ENCODE measurements around the gene CDC14A. TPM values are rescaled to one million over a fixed set of nuclear protein-coding genes. Genes with fewer than 3 reads are reported as not detected.

CDC14A gene
- total and polyA plus RNA-seq, 12 donors, result 0.85 to 19.2 (median 4.1) TPM

DNA sequence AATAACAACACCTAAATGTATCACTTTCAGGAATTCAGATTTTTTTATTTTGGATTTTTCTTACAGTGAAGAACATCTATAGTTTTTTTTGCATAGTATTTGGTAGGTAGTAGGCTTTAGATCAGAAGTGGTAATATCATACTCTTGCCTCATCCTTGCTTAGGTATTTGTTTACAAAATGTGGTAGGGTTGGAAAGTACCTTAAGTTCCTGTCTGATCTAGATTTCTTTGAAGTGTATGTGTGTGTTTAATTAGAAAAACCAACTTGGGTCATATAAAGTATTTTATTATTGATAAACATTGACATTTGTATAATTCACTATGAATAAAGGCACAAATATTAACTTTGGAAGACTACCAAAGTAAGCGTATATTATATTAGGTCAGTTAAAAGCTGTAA is 100.3 kb downstream of the CDC14A start:
- no peaks in the 10 kb centered on the region for H3K27me3 ChIP-seq
- TF ChIP-seq, protein P1, sequence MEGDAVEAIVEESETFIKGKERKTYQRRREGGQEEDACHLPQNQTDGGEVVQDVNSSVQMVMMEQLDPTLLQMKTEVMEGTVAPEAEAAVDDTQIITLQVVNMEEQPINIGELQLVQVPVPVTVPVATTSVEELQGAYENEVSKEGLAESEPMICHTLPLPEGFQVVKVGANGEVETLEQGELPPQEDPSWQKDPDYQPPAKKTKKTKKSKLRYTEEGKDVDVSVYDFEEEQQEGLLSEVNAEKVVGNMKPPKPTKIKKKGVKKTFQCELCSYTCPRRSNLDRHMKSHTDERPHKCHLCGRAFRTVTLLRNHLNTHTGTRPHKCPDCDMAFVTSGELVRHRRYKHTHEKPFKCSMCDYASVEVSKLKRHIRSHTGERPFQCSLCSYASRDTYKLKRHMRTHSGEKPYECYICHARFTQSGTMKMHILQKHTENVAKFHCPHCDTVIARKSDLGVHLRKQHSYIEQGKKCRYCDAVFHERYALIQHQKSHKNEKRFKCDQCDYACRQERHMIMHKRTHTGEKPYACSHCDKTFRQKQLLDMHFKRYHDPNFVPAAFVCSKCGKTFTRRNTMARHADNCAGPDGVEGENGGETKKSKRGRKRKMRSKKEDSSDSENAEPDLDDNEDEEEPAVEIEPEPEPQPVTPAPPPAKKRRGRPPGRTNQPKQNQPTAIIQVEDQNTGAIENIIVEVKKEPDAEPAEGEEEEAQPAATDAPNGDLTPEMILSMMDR (IDR thresholded peaks at IDR 0.05), result no peak
- no peak for TF ChIP-seq POLR2A (IDR thresholded peaks at IDR 0.05)
- DNase-seq, result no peak
- H3K4me3 ChIP-seq, result no peak overlapping the region
- no peak overlapping the region for H3K27ac ChIP-seq
- intact Hi-C loops (cut with DNase I), result loop anchor here in 1 of 2 donors (10.0 kb wide), 1 partner anchor 98 kb away; the partner anchor contains the start of gene CDC14A
- 77 to 87% (median 86%) methylated on average over 1 of the region's 1 CpG for WGBS, 4 donors
- no peaks in the 10 kb centered on the region for H3K36me3 ChIP-seq (replicated peaks in 1 of 2)
- no peaks in the 10 kb centered on the region for H3K4me1 ChIP-seq (replicated peaks in 1 of 2)
- no peaks in the 10 kb centered on the region for H3K9me3 ChIP-seq (replicated peaks in 1 of 3)

- intact Hi-C loops (cut with DNase I), result loop anchor here in 1 of 2 donors (10.0 kb wide), 1 partner anchor 101 kb away; the partner anchor contains the start of gene CDC14A
- Histone ChIP-seq H3K9me3 (replicated peaks in 1 of 3) (no peaks in the 10 kb centered on the region), H3K36me3 (replicated peaks in 1 of 2) (no peaks in the 10 kb centered on the region), H3K4me1 (replicated peaks in 1 of 2) (no peaks in the 10 kb centered on the region), H3K4me3 (no peak overlapping the region), H3K27me3 (no peaks in the 10 kb centered on the region), H3K27ac (no peak overlapping the region)
- TF ChIP-seq, protein P1 (IDR thresholded peaks at IDR 0.05), result peak; percentile 26 to 64 (median 48)
- no peak for TF ChIP-seq POLR2A (IDR thresholded peaks at IDR 0.05)
- no peak for DNase-seq
Measured at GRCh38 chr1:100455478-100456072, 103.3 kb downstream of the CDC14A start.

DNA sequence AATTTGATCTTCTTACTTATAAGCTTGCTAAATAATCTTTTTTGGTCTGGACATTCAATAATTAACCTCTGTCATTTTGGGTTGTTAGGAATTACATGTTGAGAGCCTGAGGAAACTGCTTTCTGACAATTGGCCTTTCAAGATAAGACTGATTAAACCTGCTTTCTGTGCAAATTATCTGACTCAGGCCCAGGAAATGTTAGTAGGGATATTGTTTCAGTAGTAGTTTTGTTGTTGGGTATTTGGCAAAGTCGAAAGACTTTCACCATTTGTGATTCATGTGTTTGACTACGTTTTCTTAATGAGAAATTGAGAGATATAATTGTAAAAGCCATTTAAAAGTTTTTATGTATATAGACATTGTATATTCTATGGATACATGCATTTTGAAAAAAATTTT is 104.6 kb downstream of the CDC14A start:
- H3K36me3 ChIP-seq (replicated peaks in 1 of 2), result no peaks in the 10 kb centered on the region
- 88 to 93% (median 91%) methylated on average over 2 of the region's 2 CpGs for WGBS, 4 donors
- no peaks in the 10 kb centered on the region for H3K27me3 ChIP-seq
- intact Hi-C loops (cut with DNase I), result loop anchor here in 1 of 2 donors (10.0 kb wide), 1 partner anchor 102 kb away; the partner anchor contains the start of gene CDC14A
- no peak overlapping the region for H3K27ac ChIP-seq
- no peak overlapping the region for H3K4me3 ChIP-seq
- no peaks in the 10 kb centered on the region for H3K9me3 ChIP-seq (replicated peaks in 1 of 3)
- TF ChIP-seq, protein P1 (IDR thresholded peaks at IDR 0.05), result no peak
- no peak for TF ChIP-seq POLR2A (IDR thresholded peaks at IDR 0.05)
- H3K4me1 ChIP-seq (replicated peaks in 1 of 2), result no peaks in the 10 kb centered on the region
- DNase-seq, result no peak

- H3K27me3 ChIP-seq, result no peaks in the 10 kb centered on the region
- H3K27ac ChIP-seq, result no peak overlapping the region
- 88 to 91% (median 89%) methylated on average over 2 of the region's 2 CpGs for WGBS, 4 donors
- H3K9me3 ChIP-seq (replicated peaks in 1 of 3), result no peaks in the 10 kb centered on the region
- DNase-seq, result no peak
- TF ChIP-seq, protein P1 (IDR thresholded peaks at IDR 0.05), result no peak
- TF ChIP-seq POLR2A (IDR thresholded peaks at IDR 0.05), result no peak
- no peak overlapping the region for H3K4me3 ChIP-seq
- H3K36me3 ChIP-seq (replicated peaks in 1 of 2), result no peaks in the 10 kb centered on the region
- no peaks in the 10 kb centered on the region for H3K4me1 ChIP-seq (replicated peaks in 1 of 2)
- intact Hi-C loops (cut with DNase I), result loop anchor here in 1 of 2 donors (10.0 kb wide), 1 partner anchor 103 kb away; the partner anchor contains the start of gene CDC14A
Measured at GRCh38 chr1:100457683-100458082, 105.4 kb downstream of the CDC14A start.

Measured in adrenal gland (tissue), 12 donors.